Upper lobe of left lung (tissue), 6 donors: ENCODE results near the gene TTR. TPM values are rescaled to one million over a fixed set of nuclear protein-coding genes. Genes with fewer than 3 reads are reported as not detected.

Source experiments
- ATAC-seq, 2 donors: fragments of 200-7000 bp; cut with Tn5 transposase; one replicate each; pipeline ENCODE4 v1.9.1; 2022; ENCODE audit warnings: mild to moderate bottlenecking in 2 of 2, moderate library complexity in 2 of 2; ENCODE audit not compliant: low FRiP score in 2 of 2
- DNase-seq, 2 donors: peaks; one replicate each; pipeline ENCODE4 v3.0.0-alpha.2; 2019 to 2020
- H3K27ac ChIP-seq, 4 donors: fragments of 200-600 bp; sonication (generic); one replicate each; pipeline ENCODE4 v1.5.1; 2016 to 2019
- H3K27me3 ChIP-seq, 4 donors: fragments of 200-600 bp; sonication (generic); one replicate each; pipeline ENCODE4 v1.5.1; 2017 to 2019
- H3K36me3 ChIP-seq, 4 donors: fragments of 200-600 bp; sonication (generic); one replicate each; pipeline ENCODE4 v1.5.1; 2016 to 2019
- H3K4me1 ChIP-seq, 4 donors: fragments of 200-600 bp; sonication (generic); one replicate each; pipeline ENCODE4 v1.5.1; 2018 to 2019
- H3K4me3 ChIP-seq, 4 donors: fragments of 200-600 bp; sonication (generic); one replicate each; pipeline ENCODE4 v1.5.1; 2017 to 2019; ENCODE audit warnings: mild to moderate bottlenecking in 2 of 4, moderate library complexity in 1 of 4
- H3K9me3 ChIP-seq, 4 donors: fragments of 200-600 bp; sonication (generic); one replicate each; pipeline ENCODE4 v1.5.1; 2018 to 2019
- CTCF ChIP-seq, 6 experiments: fragments of 450-650 bp in 4 of 6; fragments of 200-600 bp in 2 of 6; sonication (generic) in 2 of 6; IDR thresholded peaks; one replicate each; pipeline ENCODE4 v1.5.1; 2016 to 2019; ENCODE audit warnings: antibody characterized with exemption in 6 of 6
- EP300 ChIP-seq, 4 donors: sonication (generic); formaldehyde crosslinking; IDR thresholded peaks; one replicate each; pipeline ENCODE4 v1.5.1; 2017; ENCODE audit warnings: antibody characterized with exemption in 4 of 4, control low read depth in 2 of 4
- POLR2A ChIP-seq, 4 donors: fragments of 450-650 bp; IDR thresholded peaks; one replicate each; pipeline ENCODE4 v1.5.1; 2016 to 2017; ENCODE audit warnings: antibody characterized with exemption in 4 of 4, mild to moderate bottlenecking in 2 of 4
- POLR2AphosphoS5 ChIP-seq, 2 donors: sonication (generic); formaldehyde crosslinking; IDR thresholded peaks; one replicate each; pipeline ENCODE4 v1.5.1; 2017; ENCODE audit warnings: antibody characterized with exemption in 2 of 2
- WGBS, 2 donors: methylation state at CpG; one replicate each; pipeline ENCODE4 v1.1.5; 2017 to 2018; 5-methylcytosine and 5-hydroxymethylcytosine counted together
- total RNA-seq, 6 donors: library from RNA; depleted of rRNA in 4 of 6; stranded (reverse); fragments of >200 nt in 4 of 6; gene quantifications; one replicate each; pipeline versions ENCODE4 v1.1.0 to v1.2.1, GENCODE V29; 2016 to 2021
- donor health status: DM: no; HTN: no; CAD: no; lungs with moderate emphysema.
- donor health status: DM: no; HTN: yes; CAD: no; lungs with severe emphysema.

Gene TTR
- total RNA-seq, 6 donors from 2014 or later: 0.86 to 2.4 TPM; not detected in 4

GRCh38 chr18:31626409-31626808 lies 34.7 kb downstream of the TTR start:
- Histone ChIP-seq H3K27ac (no peak overlapping the region), H3K4me1 (no peaks in the 10 kb centered on the region), H3K36me3 (no peaks in the 10 kb centered on the region), H3K27me3 (no peaks in the 10 kb centered on the region), H3K4me3 (no peak overlapping the region), H3K9me3 (no peaks in the 10 kb centered on the region)
- TF ChIP-seq POLR2A (IDR thresholded peaks at IDR 0.05) (no peak), EP300 (IDR thresholded peaks at IDR 0.05) (no peak), POLR2AphosphoS5 (IDR thresholded peaks at IDR 0.05) (no peak), CTCF (IDR thresholded peaks at IDR 0.05) (no peak)
- no peak for ATAC-seq
- 83 to 96% methylated on average over 4 to 6 of the region's 6 CpGs for WGBS, 2 donors
- DNase-seq: no peak

- DNase-seq (no peak), ATAC-seq (no peak)
- H3K36me3 ChIP-seq: no peaks in the 10 kb centered on the region
- H3K9me3 ChIP-seq: no peaks in the 10 kb centered on the region
- H3K4me3 ChIP-seq: no peak overlapping the region
- no peak overlapping the region for H3K27ac ChIP-seq
- no peaks in the 10 kb centered on the region for H3K27me3 ChIP-seq
- H3K4me1 ChIP-seq: no peaks in the 10 kb centered on the region
- WGBS, 2 donors: 91 to 96% methylated on average over 4 of the region's 4 CpGs
- TF ChIP-seq CTCF (IDR thresholded peaks at IDR 0.05): no peak
- no peak for TF ChIP-seq POLR2AphosphoS5 (IDR thresholded peaks at IDR 0.05)
- no peak for TF ChIP-seq EP300 (IDR thresholded peaks at IDR 0.05)
- TF ChIP-seq POLR2A (IDR thresholded peaks at IDR 0.05): no peak
Measured at GRCh38 chr18:31630549-31630948, 38.9 kb downstream of the TTR start.

- no peaks in the 10 kb centered on the region for H3K9me3 ChIP-seq
- no peaks in the 10 kb centered on the region for H3K4me1 ChIP-seq
- WGBS, 2 donors: 100% methylated on average over 1 of the region's 1 CpG
- TF ChIP-seq POLR2A (IDR thresholded peaks at IDR 0.05) (no peak), CTCF (IDR thresholded peaks at IDR 0.05) (no peak), POLR2AphosphoS5 (IDR thresholded peaks at IDR 0.05) (no peak), EP300 (IDR thresholded peaks at IDR 0.05) (no peak)
- DNase-seq (no peak), ATAC-seq (no peak)
- H3K27me3 ChIP-seq: no peaks in the 10 kb centered on the region
- H3K4me3 ChIP-seq: no peak overlapping the region
- H3K27ac ChIP-seq: no peak overlapping the region
- H3K36me3 ChIP-seq: no peaks in the 10 kb centered on the region
Measured at GRCh38 chr18:31631526-31631925, 39.8 kb downstream of the TTR start.

GRCh38 chr18:31632356-31632755 lies 40.7 kb downstream of the TTR start:
- ATAC-seq: no peak

More at GRCh38 chr18:31632356-31632755, 40.7 kb downstream of the TTR start:
- TF ChIP-seq POLR2A (IDR thresholded peaks at IDR 0.05) (no peak), CTCF (IDR thresholded peaks at IDR 0.05) (no peak), POLR2AphosphoS5 (IDR thresholded peaks at IDR 0.05) (no peak), EP300 (IDR thresholded peaks at IDR 0.05) (no peak)
- no peaks in the 10 kb centered on the region for H3K9me3 ChIP-seq
- no peak overlapping the region for H3K27ac ChIP-seq
- H3K4me3 ChIP-seq: no peak overlapping the region
- WGBS, 2 donors: 83 to 94% methylated on average over 1 of the region's 1 CpG
- no peaks in the 10 kb centered on the region for H3K36me3 ChIP-seq
- DNase-seq: no peak
- no peaks in the 10 kb centered on the region for H3K27me3 ChIP-seq
- no peaks in the 10 kb centered on the region for H3K4me1 ChIP-seq
